Aorta (tissue), 5 donors: ENCODE data around the gene SRGAP2C. TPM values are rescaled to one million over a fixed set of nuclear protein-coding genes. Genes with fewer than 3 reads are reported as not detected.
A peak's percentile ranks its signal among the peaks of the same experiment; 100 is the strongest.
"Not testable (repeated sequence)": the region's sequence is repeated elsewhere in the genome, so short reads cannot be mapped to it uniquely, and the experiment has no call there.

Experiments
- ATAC-seq: fragments of 200-7000 bp; cut with Tn5 transposase; one replicate; pipeline ENCODE4 v1.9.1; 2022; ENCODE audit warnings: moderate library complexity; ENCODE audit not compliant: low FRiP score
- DNase-seq, 2 donors: peaks; one replicate each; pipeline ENCODE4 v3.0.0-alpha.2; 2020
- H3K27ac ChIP-seq, 2 donors: one replicate each; pipeline ENCODE4 v1.5.1; 2013; ENCODE audit warnings: low read length in 2 of 2, mild to moderate bottlenecking in 2 of 2, moderate library complexity in 2 of 2, control low read depth in 1 of 2, inconsistent platforms in 1 of 2, low read depth in 1 of 2
- H3K27me3 ChIP-seq, 2 donors: one replicate each; pipeline ENCODE4 v1.6.1; 2013; ENCODE audit warnings: control low read depth in 1 of 2, low read length in 1 of 2, mild to moderate bottlenecking in 1 of 2, moderate library complexity in 1 of 2; ENCODE audit not compliant: insufficient read depth in 2 of 2, control insufficient read depth in 1 of 2
- H3K36me3 ChIP-seq, 2 donors: one replicate each; pipeline ENCODE4 v1.6.1; 2013; ENCODE audit warnings: control low read depth in 1 of 2, low read length in 1 of 2, mild to moderate bottlenecking in 1 of 2; ENCODE audit not compliant: insufficient read depth in 2 of 2, control insufficient read depth in 1 of 2
- H3K4me1 ChIP-seq, 2 donors: one replicate each; pipeline ENCODE4 v1.6.1; 2013; ENCODE audit warnings: low read length in 2 of 2, control low read depth in 1 of 2, mild to moderate bottlenecking in 1 of 2, moderate library complexity in 1 of 2; ENCODE audit not compliant: insufficient read depth in 2 of 2, control insufficient read depth in 1 of 2
- H3K4me3 ChIP-seq, 2 donors: one replicate each; pipeline ENCODE4 v1.5.1; 2013; ENCODE audit warnings: low read length in 2 of 2, control low read depth in 1 of 2, mild to moderate bottlenecking in 1 of 2
- H3K9me3 ChIP-seq: one replicate; pipeline ENCODE4 v1.6.1; 2013; ENCODE audit warnings: mild to moderate bottlenecking, low read length; ENCODE audit not compliant: control insufficient read depth
- WGBS, 2 donors: extraction: QIAGEN DNeasy Blood & Tissue Kit; methylation state at CpG; one replicate each; pipeline ENCODE4 v1.1.7; 2013; 5-methylcytosine and 5-hydroxymethylcytosine counted together
- intact Hi-C, 2 donors: fragments of 100-400 bp; cut with DNase I; formaldehyde crosslinking; loops; one replicate each; pipeline versions ENCODE4 v1.14.2 to v1.15.0; 2022
- polyA plus RNA-seq, 2 donors: library from polyadenylated mRNA; stranded (reverse); fragments of 200-250 nt; gene quantifications; one replicate each; pipeline ENCODE4 v1.2.3, GENCODE V29; 2013
- total RNA-seq, 2 donors: library from RNA; stranded (reverse); fragmentation: NEBNext Ultra II Directional; extraction: Animal tissue kit (Norgen Biotek cat#: 25700); gene quantifications; one replicate each; pipeline ENCODE4 v1.2.1, GENCODE V29; 2021
- donor health status: healthy with polysubstance abuse.
- donor health status: Bipolar disorder and iron deficiency.
- donor health status: DM: no; HTN: no; CAD: no.
- donor health status: DM: no; HTN: no; CAD: no.
- donor health status: DM: yes; HTN: yes; CAD: no.

The SRGAP2C gene
- total and polyA plus RNA-seq, 4 donors = 4.4 to 42.7 (median 22.0) TPM

DNA sequence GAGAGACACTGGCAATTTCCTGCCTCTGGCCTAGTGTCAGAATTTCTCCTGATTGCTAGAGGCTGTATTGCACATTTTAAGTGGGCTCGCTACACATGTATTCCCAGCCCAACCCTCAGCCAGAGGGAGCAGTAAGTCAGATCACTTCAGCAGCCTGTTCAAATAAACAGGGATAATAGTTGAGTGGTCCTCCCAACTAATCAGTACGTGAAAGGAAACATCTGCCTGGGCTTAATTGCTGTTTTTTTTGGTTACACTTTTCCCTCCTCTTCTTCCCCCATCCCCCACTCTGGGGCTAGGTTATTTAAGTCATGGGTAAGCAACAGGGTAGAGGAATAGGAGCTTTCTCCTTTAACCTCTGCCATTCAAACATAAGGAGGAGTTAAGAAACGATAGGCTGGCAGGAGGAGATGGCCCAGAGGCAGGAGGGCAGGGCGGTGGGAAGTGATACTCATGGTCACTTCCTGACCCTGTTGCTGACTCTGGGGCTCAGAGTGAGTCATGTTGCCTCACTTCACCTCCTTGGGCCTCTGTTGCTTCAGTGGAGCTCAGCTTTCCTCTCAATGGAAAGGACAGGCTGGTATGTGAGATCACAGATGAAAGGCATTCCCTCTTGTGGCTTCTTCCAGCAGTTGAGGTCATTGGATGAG, 177.6 kb downstream of the SRGAP2C start:
- H3K27ac ChIP-seq, H3K27me3 ChIP-seq, H3K4me3 ChIP-seq, H3K9me3 ChIP-seq, H3K36me3 ChIP-seq, H3K4me1 ChIP-seq, intact Hi-C loops: not testable (repeated sequence)
- ATAC-seq = peak; percentile 76
- peak; percentile 71 to 72 for DNase-seq
- 43 to 59% methylated on average over 1 to 3 of the region's 4 CpGs for WGBS, 2 donors

GRCh38 chr1:121365316-121365715, 180.5 kb downstream of the SRGAP2C start:
- not testable (repeated sequence) for DNase-seq

GRCh38 chr1:121365723-121366122, 180.9 kb downstream of the SRGAP2C start:
- H3K4me3 ChIP-seq, H3K27me3 ChIP-seq, intact Hi-C loops, H3K4me1 ChIP-seq, ATAC-seq, H3K36me3 ChIP-seq, H3K27ac ChIP-seq, H3K9me3 ChIP-seq: not testable (repeated sequence)
- peak; percentile 37 to 62 for DNase-seq
- WGBS, 2 donors = 89 to 100% methylated on average over 3 to 6 of the region's 6 CpGs

More at GRCh38 chr1:121365316-121365715, 180.5 kb downstream of the SRGAP2C start:
- H3K4me3 ChIP-seq, H3K9me3 ChIP-seq, H3K27ac ChIP-seq, H3K36me3 ChIP-seq, H3K27me3 ChIP-seq, H3K4me1 ChIP-seq, intact Hi-C loops, ATAC-seq: not testable (repeated sequence)
- WGBS, 2 donors = 83% methylated on average over 3 of the region's 6 CpGs; no CpG with 5 or more reads in 1 of the 2 donors

DNA sequence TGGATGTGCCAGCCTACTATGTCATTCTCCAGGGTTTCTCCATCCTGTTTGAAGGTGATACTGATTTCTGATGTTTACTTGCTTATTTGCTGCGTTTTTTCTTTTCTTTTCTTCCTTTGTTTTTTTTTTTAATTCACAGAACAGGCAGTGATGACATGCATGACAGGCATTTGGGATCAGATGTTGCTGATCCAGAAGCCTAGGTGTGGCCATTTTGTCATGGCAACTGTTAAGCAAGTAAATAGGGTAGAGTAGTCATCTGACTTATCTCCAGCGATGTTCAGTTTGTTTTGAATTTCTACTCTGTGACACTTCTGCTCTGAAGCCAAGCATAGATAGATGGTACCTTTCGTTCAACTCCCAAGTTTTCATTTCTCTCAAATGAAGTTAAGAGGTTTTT, 181.4 kb downstream of the SRGAP2C start:
- intact Hi-C loops, H3K27ac ChIP-seq, H3K4me1 ChIP-seq, H3K9me3 ChIP-seq, ATAC-seq, DNase-seq, H3K36me3 ChIP-seq, H3K27me3 ChIP-seq, H3K4me3 ChIP-seq: not testable (repeated sequence)
- 88 to 100% methylated on average over 1 of the region's 3 CpGs for WGBS, 2 donors

DNA sequence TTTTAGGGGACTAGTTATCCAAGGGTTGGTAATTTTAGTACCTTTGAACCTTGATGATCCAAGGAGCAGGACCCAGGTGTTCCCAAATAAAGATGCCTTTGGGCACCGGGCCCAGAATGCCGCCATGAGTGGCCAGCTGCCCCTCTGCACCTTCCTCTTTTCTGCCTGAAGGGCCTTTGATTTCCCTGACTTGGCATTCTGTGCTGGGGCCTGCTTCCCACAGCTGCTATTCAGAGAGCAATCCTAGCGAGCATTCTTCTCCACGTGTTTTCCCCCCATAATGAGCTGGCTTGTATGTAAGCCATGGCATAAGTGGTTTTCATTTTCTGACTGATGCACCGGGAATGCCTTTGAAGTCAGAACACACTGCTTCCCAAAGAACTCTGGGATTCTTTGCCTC, 184.1 kb downstream of the SRGAP2C start:
- intact Hi-C loops, H3K27me3 ChIP-seq, DNase-seq, H3K27ac ChIP-seq, ATAC-seq, H3K4me1 ChIP-seq, H3K36me3 ChIP-seq, H3K9me3 ChIP-seq, H3K4me3 ChIP-seq: not testable (repeated sequence)
- no CpG with 5 or more reads among the region's 5 CpGs for WGBS, 2 donors

DNA sequence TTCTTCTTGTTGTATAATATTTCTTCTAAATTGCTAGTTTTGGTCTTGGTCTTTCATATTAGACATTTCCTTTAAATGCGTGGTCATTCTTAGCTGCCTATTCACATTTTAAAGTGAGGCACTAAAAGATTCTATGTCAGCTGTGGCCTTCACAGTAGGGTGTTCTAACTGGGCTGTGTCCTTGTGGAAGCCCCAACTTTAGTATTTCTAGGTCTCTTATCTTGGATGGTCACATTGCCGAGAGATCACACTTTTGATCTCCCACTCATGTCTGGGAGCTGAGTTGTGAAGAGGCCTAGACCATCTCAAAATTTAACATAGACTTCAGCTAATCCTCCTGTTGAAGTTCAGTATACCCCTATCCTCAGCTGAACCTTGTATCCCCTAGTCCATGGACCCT, 185.2 kb downstream of the SRGAP2C start:
- H3K9me3 ChIP-seq, H3K4me1 ChIP-seq, H3K27me3 ChIP-seq, intact Hi-C loops, ATAC-seq, DNase-seq, H3K36me3 ChIP-seq, H3K27ac ChIP-seq, H3K4me3 ChIP-seq: not testable (repeated sequence)
- 94% methylated on average over 2 of the region's 2 CpGs; no CpG with 5 or more reads in 1 of the 2 donors for WGBS, 2 donors

- H3K27me3 ChIP-seq, H3K4me1 ChIP-seq, DNase-seq, H3K36me3 ChIP-seq, H3K27ac ChIP-seq, H3K9me3 ChIP-seq, intact Hi-C loops, H3K4me3 ChIP-seq, ATAC-seq: not testable (repeated sequence)
- WGBS, 2 donors = 80 to 98% methylated on average over 2 of the region's 3 CpGs
Measured at GRCh38 chr1:121374851-121375367, 190.1 kb downstream of the SRGAP2C start.

GRCh38 chr1:121376986-121377385, 192.2 kb downstream of the SRGAP2C start:
- ATAC-seq, H3K4me1 ChIP-seq, H3K4me3 ChIP-seq, DNase-seq, H3K9me3 ChIP-seq, H3K27me3 ChIP-seq, H3K27ac ChIP-seq, H3K36me3 ChIP-seq, intact Hi-C loops: not testable (repeated sequence)
- 67 to 94% methylated on average over 2 to 6 of the region's 7 CpGs for WGBS, 2 donors

DNA sequence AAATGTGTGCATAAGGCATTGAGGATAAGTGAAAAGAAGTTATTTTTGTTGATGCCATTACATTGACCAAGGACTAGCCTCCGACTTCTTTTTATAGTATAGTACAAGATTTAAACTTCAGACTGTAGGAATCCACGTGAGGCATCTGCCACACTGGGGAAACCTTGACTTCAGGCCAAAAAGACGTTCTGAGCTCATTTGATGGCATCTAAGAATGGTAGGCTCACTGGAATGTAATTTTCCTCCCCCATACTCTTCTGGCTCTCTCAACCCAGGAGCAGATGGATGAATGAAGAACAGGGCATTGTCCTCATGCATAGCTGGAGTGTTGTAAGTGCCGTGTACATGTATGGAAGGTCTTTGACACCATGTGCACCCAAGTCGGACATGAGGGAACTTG, 194.0 kb downstream of the SRGAP2C start:
- H3K9me3 ChIP-seq, ATAC-seq, intact Hi-C loops, H3K27me3 ChIP-seq, H3K4me1 ChIP-seq, H3K4me3 ChIP-seq, H3K36me3 ChIP-seq, DNase-seq, H3K27ac ChIP-seq: not testable (repeated sequence)
- WGBS, 2 donors = 70 to 72% methylated on average over 5 of the region's 5 CpGs
